Lung (tissue), 12 donors: ENCODE measurements around the gene DENND11. TPM values are rescaled to one million over a fixed set of nuclear protein-coding genes. Genes with fewer than 3 reads are reported as not detected.

Experiments
- ATAC-seq: fragments of 200-7000 bp; cut with Tn5 transposase; one replicate; pipeline ENCODE4 v1.9.1; 2020; ENCODE audit warnings: moderate number of reproducible peaks; ENCODE audit not compliant: insufficient read depth, low FRiP score
- DNase-seq, 3 donors: peaks; one replicate each; pipeline ENCODE4 v3.0.0-alpha.2; 2013 to 2017
- H3K27ac ChIP-seq, 2 donors: one replicate each; pipeline ENCODE4 v1.5.1; 2013; ENCODE audit warnings: mild to moderate bottlenecking in 2 of 2, moderate library complexity in 2 of 2, control low read depth in 1 of 2, inconsistent platforms in 1 of 2, low read depth in 1 of 2, low read length in 1 of 2
- H3K27me3 ChIP-seq, 3 donors: one replicate each; pipeline ENCODE4 v1.5.1; 2013; ENCODE audit warnings: low read length in 2 of 3; ENCODE audit not compliant: control insufficient read depth in 3 of 3, insufficient read depth in 3 of 3
- H3K36me3 ChIP-seq, 4 donors: one replicate each; pipeline ENCODE4 v1.5.1; 2013; ENCODE audit warnings: low read length in 4 of 4, mild to moderate bottlenecking in 1 of 4, moderate library complexity in 1 of 4; ENCODE audit not compliant: control insufficient read depth in 4 of 4, insufficient read depth in 4 of 4
- H3K4me1 ChIP-seq, 5 donors: one replicate each; pipeline ENCODE4 v1.5.1; 2013; ENCODE audit warnings: low read length in 5 of 5, mild to moderate bottlenecking in 2 of 5, moderate library complexity in 1 of 5; ENCODE audit not compliant: control insufficient read depth in 5 of 5, insufficient read depth in 5 of 5
- H3K4me3 ChIP-seq: one replicate; pipeline ENCODE4 v1.5.1; 2013; ENCODE audit warnings: mild to moderate bottlenecking, control low read depth, moderate library complexity
- H3K9ac ChIP-seq, 2 donors: one replicate each; pipeline ENCODE4 v1.5.1; 2013; ENCODE audit warnings: low read length in 2 of 2, control low read depth in 1 of 2; ENCODE audit not compliant: insufficient read depth in 1 of 2
- H3K9me3 ChIP-seq, 4 donors: one replicate each; pipeline ENCODE4 v1.5.1; 2013; ENCODE audit warnings: low read length in 3 of 4, mild to moderate bottlenecking in 1 of 4, moderate library complexity in 1 of 4; ENCODE audit not compliant: control insufficient read depth in 4 of 4, insufficient read depth in 3 of 4
- WGBS, 2 donors: extraction: QIAGEN DNeasy Blood & Tissue Kit; methylation state at CpG; one replicate each; pipeline ENCODE4 v1.1.7; 2013; 5-methylcytosine and 5-hydroxymethylcytosine counted together
- polyA plus RNA-seq, 2 donors: library from polyadenylated mRNA; stranded (reverse); fragments of 200-250 nt; gene quantifications; one replicate each; pipeline ENCODE4 v1.2.1, GENCODE V29; 2013
- total RNA-seq, 2 donors: library from RNA; depleted of rRNA in 1 of 2; stranded (reverse); fragments of >200 nt in 1 of 2; gene quantifications; one replicate each; pipeline ENCODE4 v1.2.1, GENCODE V29; 2014 to 2021
- TF ChIP-seq, protein P1 (sequence below): IDR thresholded peaks from 2 replicates; pipeline ENCODE4 v1.5.1; 2012; ENCODE audit warnings: mild to moderate bottlenecking; ENCODE audit errors: control extremely low read depth, extremely low read depth
- donor health status: control.
- donor health status: control.
- donor health status: Bipolar disorder and iron deficiency.
- donor health status: healthy.
- donor health status: DM: yes; HTN: yes; CAD: no.

DENND11 gene
- total and polyA plus RNA-seq, 4 donors = 5.1 to 43.3 (median 16.2) TPM

DNA sequence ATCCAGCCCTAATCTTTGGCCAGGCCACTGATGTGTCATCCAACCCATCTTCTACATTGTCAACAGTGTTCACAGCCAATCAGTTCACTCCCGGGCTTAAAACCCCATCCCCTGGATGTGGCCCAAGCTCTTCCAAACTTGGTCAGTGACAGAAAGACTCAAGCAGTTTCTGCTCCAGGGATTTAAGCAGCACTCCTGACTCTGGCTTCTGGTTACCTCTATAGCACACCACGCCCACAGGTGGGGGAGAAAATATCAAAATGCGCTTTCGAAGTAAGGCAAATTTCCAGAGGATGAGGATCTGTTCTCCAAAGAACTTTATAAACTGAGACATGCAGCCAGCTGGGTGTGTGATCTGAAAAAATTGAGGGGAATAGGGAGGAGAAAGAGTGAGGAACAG is 35.9 kb downstream of the DENND11 start:
- TF ChIP-seq, protein P1, sequence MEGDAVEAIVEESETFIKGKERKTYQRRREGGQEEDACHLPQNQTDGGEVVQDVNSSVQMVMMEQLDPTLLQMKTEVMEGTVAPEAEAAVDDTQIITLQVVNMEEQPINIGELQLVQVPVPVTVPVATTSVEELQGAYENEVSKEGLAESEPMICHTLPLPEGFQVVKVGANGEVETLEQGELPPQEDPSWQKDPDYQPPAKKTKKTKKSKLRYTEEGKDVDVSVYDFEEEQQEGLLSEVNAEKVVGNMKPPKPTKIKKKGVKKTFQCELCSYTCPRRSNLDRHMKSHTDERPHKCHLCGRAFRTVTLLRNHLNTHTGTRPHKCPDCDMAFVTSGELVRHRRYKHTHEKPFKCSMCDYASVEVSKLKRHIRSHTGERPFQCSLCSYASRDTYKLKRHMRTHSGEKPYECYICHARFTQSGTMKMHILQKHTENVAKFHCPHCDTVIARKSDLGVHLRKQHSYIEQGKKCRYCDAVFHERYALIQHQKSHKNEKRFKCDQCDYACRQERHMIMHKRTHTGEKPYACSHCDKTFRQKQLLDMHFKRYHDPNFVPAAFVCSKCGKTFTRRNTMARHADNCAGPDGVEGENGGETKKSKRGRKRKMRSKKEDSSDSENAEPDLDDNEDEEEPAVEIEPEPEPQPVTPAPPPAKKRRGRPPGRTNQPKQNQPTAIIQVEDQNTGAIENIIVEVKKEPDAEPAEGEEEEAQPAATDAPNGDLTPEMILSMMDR = no peak
- Histone ChIP-seq H3K27ac (no peak overlapping the region), H3K4me1 (no peaks in the 10 kb centered on the region), H3K9ac (no peak overlapping the region), H3K4me3 (no peak overlapping the region), H3K27me3 (no peaks in the 10 kb centered on the region), H3K36me3 (peaks cover 18 to 33% (median 30%) of the 10 kb centered on the region in 4 donors), H3K9me3 (no peaks in the 10 kb centered on the region)
- no peak for ATAC-seq
- WGBS, 2 donors = 91 to 94% methylated on average over 4 of the region's 4 CpGs
- no peak for DNase-seq

DNA sequence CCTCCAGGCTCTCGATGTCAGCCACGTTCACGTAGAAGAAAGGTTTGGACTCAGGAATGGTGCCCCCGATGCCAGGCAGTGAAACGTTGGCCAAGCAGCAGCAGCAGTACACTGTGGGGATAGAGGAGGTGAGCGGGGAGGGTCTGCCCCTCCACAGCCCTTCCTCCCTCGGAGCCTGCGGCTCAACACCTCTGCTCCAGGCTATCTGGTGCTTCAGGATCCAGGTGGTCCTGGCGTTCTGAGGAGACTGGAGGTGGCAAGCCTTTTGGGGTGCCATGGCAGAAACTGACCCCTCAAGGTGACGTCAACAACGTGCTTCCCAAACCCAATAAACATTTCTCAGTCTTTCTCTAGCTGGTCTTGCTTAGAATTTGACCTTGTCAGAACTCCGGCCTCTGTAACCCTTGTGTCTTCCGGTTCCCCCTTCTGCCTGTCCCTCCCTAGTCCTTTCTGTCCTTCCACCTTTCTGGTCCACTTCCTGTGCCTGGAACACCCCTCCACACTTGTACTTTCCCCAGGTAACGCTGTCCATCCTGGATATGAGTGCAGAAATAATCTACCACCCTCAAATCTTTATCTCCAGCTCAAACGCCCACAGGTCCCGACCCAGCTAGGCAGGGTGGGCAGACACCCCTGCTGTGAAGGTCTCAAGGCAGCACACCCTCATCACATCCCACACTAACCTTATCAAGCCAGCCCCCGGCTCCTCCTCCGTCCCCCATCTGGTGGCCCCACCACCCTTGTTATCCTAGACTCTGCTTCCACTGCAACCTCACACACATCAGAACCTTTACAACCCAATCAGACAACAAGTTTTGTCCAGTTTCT is 36.5 kb downstream of the DENND11 start:
- DNase-seq (no peak), ATAC-seq (no peak)
- TF ChIP-seq, protein P1 = no peak
- Histone ChIP-seq H3K4me3 (no peak overlapping the region), H3K9me3 (no peaks in the 10 kb centered on the region), H3K4me1 (no peaks in the 10 kb centered on the region), H3K27me3 (no peaks in the 10 kb centered on the region), H3K27ac (no peak overlapping the region), H3K9ac (no peak overlapping the region), H3K36me3 (peaks cover 18 to 31% (median 31%) of the 10 kb centered on the region in 4 donors)
- 96% methylated on average over 18 of the region's 18 CpGs for WGBS, 2 donors

DNA sequence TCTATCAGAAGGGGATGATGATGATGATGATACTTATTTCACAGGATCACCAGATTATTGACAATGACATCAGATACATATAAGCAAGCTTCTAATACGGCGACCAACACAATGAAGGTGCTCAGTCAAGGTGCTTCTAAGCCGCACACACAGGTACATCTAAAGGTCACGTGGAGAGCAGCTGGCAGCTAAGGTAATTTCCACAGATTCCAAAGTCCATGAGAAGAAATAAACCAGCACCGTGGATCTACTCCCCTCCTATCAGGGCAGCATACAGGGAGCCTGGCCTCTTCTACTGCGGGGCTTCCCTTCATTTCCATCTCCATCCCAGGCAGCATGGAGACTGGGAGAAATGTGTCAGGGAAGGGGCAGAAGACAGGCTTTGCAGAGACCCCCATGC is 37.5 kb downstream of the DENND11 start:
- TF ChIP-seq, protein P1 = no peak
- no peaks in the 10 kb centered on the region for H3K27me3 ChIP-seq
- no peak overlapping the region for H3K27ac ChIP-seq
- H3K9me3 ChIP-seq = no peaks in the 10 kb centered on the region
- peaks cover 18 to 33% (median 29%) of the 10 kb centered on the region in 4 donors for H3K36me3 ChIP-seq
- no peak overlapping the region for H3K9ac ChIP-seq
- H3K4me1 ChIP-seq = no peaks in the 10 kb centered on the region
- 96 to 98% methylated on average over 6 of the region's 6 CpGs for WGBS, 2 donors
- no peak overlapping the region for H3K4me3 ChIP-seq
- ATAC-seq = no peak
- DNase-seq = no peak
